ENCODE measurements around the gene PHLDA2.

- TF ChIP-seq CTCF (IDR thresholded peaks at IDR 0.05; ENCODE audit: borderline replicate concordance, extremely low read depth, low read length, poor library complexity, severe bottlenecking), result peak; percentile 97
- TF ChIP-seq EZH2 (IDR thresholded peaks at IDR 0.05; ENCODE audit: borderline replicate concordance, low read depth, low read length, severe bottlenecking), result no peak
These were observed 36.8 kb downstream of the PHLDA2 start for GRCh38 chr11:2892215-2892966.

All from DND-41 (cell line).